GM18502 (cell line): ENCODE measurements around the gene NTSR1.

Experiments
- ATAC-seq: cut with Tn5 transposase; IDR thresholded peaks from one replicate; pipeline ENCODE4 v1.9.1; 2021; ENCODE audit warnings: mild to moderate bottlenecking; ENCODE audit not compliant: unreplicated experiment, poor library complexity

The NTSR1 gene

GRCh38 chr20:62766071-62766450, 57.4 kb downstream of the NTSR1 start:
- no peak for ATAC-seq

GRCh38 chr20:62766716-62767115, 58.1 kb downstream of the NTSR1 start:
- ATAC-seq = no peak

- ATAC-seq = no peak
These were observed 59.6 kb downstream of the NTSR1 start for GRCh38 chr20:62768234-62768546.

- no peak for ATAC-seq
These were observed 60.1 kb downstream of the NTSR1 start for GRCh38 chr20:62768551-62769287.

GRCh38 chr20:62769346-62770071, 60.9 kb downstream of the NTSR1 start:
- ATAC-seq = no peak

GRCh38 chr20:62770111-62770910, 61.7 kb downstream of the NTSR1 start:
- ATAC-seq = no peak

GRCh38 chr20:62770916-62771315, 62.3 kb downstream of the NTSR1 start:
- no peak for ATAC-seq

- no peak for ATAC-seq
These were observed 62.9 kb downstream of the NTSR1 start for GRCh38 chr20:62771396-62772102.

- ATAC-seq = no peak
These were observed 63.5 kb downstream of the NTSR1 start for GRCh38 chr20:62772103-62772611.

- ATAC-seq = no peak
These were observed 64.0 kb downstream of the NTSR1 start for GRCh38 chr20:62772619-62772989.

- ATAC-seq = no peak
These were observed 64.6 kb downstream of the NTSR1 start for GRCh38 chr20:62772990-62773844.

- no peak for ATAC-seq
These were observed 65.4 kb downstream of the NTSR1 start for GRCh38 chr20:62773845-62774714.

GRCh38 chr20:62774762-62775161, 66.1 kb downstream of the NTSR1 start:
- no peak for ATAC-seq

- ATAC-seq = no peak
These were observed 66.6 kb downstream of the NTSR1 start for GRCh38 chr20:62775206-62775605.

GRCh38 chr20:62776035-62776691, 67.5 kb downstream of the NTSR1 start:
- ATAC-seq = no peak

GRCh38 chr20:62776692-62777527, 68.3 kb downstream of the NTSR1 start:
- no peak for ATAC-seq

GRCh38 chr20:62777528-62777830, 68.8 kb downstream of the NTSR1 start:
- no peak for ATAC-seq
